Subcutaneous adipose tissue (tissue), 4 donors: ENCODE results near the gene PSMA7. TPM values are rescaled to one million over a fixed set of nuclear protein-coding genes. Genes with fewer than 3 reads are reported as not detected.

Experiments
- total RNA-seq, 4 donors: library from RNA; depleted of rRNA; stranded (reverse); fragments of >200 nt; gene quantifications; one replicate each; pipeline ENCODE4 v1.1.0, GENCODE V29; 2016
- TF ChIP-seq, protein P1 (sequence below): fragments of 450-650 bp; IDR thresholded peaks from one replicate; pipeline ENCODE4 v1.5.1; 2016; ENCODE audit warnings: low read depth, mild to moderate bottlenecking, control low read depth, antibody characterized with exemption, moderate library complexity

PSMA7 gene
- total RNA-seq, 4 donors from 2014 or later, result 299 to 630 (median 399) TPM

- TF ChIP-seq, protein P1, sequence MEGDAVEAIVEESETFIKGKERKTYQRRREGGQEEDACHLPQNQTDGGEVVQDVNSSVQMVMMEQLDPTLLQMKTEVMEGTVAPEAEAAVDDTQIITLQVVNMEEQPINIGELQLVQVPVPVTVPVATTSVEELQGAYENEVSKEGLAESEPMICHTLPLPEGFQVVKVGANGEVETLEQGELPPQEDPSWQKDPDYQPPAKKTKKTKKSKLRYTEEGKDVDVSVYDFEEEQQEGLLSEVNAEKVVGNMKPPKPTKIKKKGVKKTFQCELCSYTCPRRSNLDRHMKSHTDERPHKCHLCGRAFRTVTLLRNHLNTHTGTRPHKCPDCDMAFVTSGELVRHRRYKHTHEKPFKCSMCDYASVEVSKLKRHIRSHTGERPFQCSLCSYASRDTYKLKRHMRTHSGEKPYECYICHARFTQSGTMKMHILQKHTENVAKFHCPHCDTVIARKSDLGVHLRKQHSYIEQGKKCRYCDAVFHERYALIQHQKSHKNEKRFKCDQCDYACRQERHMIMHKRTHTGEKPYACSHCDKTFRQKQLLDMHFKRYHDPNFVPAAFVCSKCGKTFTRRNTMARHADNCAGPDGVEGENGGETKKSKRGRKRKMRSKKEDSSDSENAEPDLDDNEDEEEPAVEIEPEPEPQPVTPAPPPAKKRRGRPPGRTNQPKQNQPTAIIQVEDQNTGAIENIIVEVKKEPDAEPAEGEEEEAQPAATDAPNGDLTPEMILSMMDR, result no peak
Observed at GRCh38 chr20:62151225-62151624, 8.0 kb upstream of the PSMA7 start.

GRCh38 chr20:62150310-62150575 lies 7.0 kb upstream of the PSMA7 start:
- TF ChIP-seq, protein P1, result no peak

- TF ChIP-seq, protein P1, result no peak
Observed at GRCh38 chr20:62149532-62150309, 6.5 kb upstream of the PSMA7 start.

GRCh38 chr20:62148908-62149314 lies 5.7 kb upstream of the PSMA7 start:
- TF ChIP-seq, protein P1, result no peak

DNA sequence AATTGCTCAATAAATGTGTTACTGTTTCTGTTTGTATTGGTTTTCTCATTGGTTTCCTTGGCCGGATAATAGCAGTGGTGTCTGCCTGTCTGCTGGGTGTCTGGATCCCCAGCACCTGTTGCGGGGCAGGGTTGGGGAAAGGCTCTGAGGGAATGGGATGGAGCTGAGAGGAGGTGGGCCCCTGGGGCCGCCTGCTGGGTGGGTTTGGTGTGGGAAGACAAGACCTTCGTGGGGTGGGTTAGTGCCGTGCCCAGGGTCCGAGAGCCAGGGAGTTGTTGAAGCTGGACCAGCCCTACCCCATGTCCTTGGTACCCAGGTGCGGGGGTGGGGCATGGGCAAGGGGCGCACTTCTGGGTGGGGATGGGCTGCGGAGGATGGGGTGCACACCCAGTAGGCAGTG lies 4.3 kb upstream of the PSMA7 start:
- TF ChIP-seq, protein P1, result no peak

DNA sequence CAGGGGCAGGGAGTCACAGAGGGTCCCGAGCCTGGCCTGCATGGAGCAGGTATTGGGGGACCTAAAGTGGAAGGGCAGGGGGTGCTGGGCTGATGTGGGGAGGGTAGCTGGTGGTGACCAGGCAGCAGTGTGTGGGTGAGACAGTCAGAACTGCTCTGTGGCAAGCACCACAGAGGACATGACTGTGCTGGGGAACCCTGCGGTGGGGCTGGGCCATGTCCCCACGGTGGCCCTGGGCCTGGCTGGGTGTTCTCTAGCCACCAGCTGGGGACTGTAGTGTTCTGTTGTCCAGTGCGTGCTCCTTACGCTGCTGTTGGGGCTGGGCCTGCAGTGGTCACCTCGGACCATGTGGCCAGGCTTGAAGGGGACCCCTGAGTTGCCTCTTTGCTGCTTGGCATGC lies 3.9 kb upstream of the PSMA7 start:
- TF ChIP-seq, protein P1, result no peak

DNA sequence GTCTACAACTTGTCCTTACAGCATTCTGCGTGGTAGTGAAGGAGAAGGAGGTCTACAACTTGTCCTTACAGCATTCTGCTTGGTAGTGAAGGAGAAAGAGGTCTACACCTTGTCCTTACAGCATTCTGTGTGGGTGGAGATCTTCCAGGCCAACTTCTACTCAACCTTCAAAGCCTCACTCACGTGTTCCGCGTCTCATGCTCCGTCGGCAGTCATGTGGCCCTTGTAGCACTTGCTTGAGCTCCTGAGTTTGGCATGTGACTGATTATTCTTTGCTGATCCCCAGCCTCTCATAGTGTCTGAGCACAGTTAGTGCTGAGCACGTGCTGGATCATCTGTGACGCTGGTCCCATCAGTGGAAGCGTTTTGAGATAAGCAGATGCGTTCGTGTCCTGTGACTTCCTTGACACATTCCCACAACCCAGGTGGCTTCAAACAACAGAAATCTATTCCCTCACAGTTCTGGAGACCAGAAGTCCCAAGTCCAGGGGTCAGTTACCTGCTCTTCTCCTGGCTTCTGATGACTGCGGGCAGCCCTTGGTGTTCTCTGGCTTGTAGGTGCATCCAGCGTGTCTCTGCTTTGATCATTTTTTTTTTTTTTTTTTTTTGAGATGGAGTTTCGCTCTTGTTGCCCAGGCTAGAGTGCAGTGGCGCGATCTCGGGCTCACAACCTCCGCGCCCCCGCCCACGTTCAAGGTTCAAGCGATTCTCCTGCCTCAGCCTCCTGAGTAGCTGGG lies 3.0 kb upstream of the PSMA7 start:
- TF ChIP-seq, protein P1, result no peak
